Stimulated activated CD8-positive, alpha-beta memory T cell treated with anti-CD3 and anti-CD28 coated beads, Interleukin-12 subunit alpha, Interleukin-12 subunit beta, amount 100 ng/mL, for 4 hours (primary cell): Measurements from ENCODE around the gene ZNF205.

Experiments used
- DNase-seq: peaks from one replicate; pipeline ENCODE4 v3.0.0-alpha.2; 2020; ENCODE audit warnings: low read depth

The ZNF205 gene

GRCh38 chr16:3084969-3085670, 27.3 kb upstream of the ZNF205 start:
- no peak for DNase-seq

GRCh38 chr16:3085868-3086595, 26.4 kb upstream of the ZNF205 start:
- no peak for DNase-seq

GRCh38 chr16:3086596-3087242, 25.7 kb upstream of the ZNF205 start:
- DNase-seq, result no peak

- DNase-seq, result no peak
Measured at GRCh38 chr16:3087243-3088235, 24.8 kb upstream of the ZNF205 start.

GRCh38 chr16:3088450-3088849, 23.9 kb upstream of the ZNF205 start:
- DNase-seq, result no peak

- no peak for DNase-seq
Measured at GRCh38 chr16:3088925-3089716, 23.3 kb upstream of the ZNF205 start.

- no peak for DNase-seq
Measured at GRCh38 chr16:3089717-3090592, 22.4 kb upstream of the ZNF205 start.

GRCh38 chr16:3091551-3091950, 20.8 kb upstream of the ZNF205 start:
- no peak for DNase-seq

GRCh38 chr16:3092501-3092941, 19.9 kb upstream of the ZNF205 start:
- no peak for DNase-seq

- DNase-seq, result no peak
Measured at GRCh38 chr16:3094289-3095027, 17.9 kb upstream of the ZNF205 start.

GRCh38 chr16:3095869-3096268, 16.5 kb upstream of the ZNF205 start:
- peak; percentile 31 for DNase-seq

GRCh38 chr16:3096362-3096761, 16.0 kb upstream of the ZNF205 start:
- DNase-seq, result no peak

- no peak for DNase-seq
Measured at GRCh38 chr16:3097266-3097665, 15.1 kb upstream of the ZNF205 start.

GRCh38 chr16:3098459-3099394, 13.7 kb upstream of the ZNF205 start, which contains the start of gene ZSCAN10:
TSS of gene ZSCAN10 (minus strand) at chr16:3099294. CDS start at chr16:3092937, 6,357 bp downstream.
- DNase-seq, result no peak

- no peak for DNase-seq
Measured at GRCh38 chr16:3099395-3099731, 13.0 kb upstream of the ZNF205 start.

GRCh38 chr16:3099732-3100499, 12.5 kb upstream of the ZNF205 start:
- DNase-seq, result peak; percentile 81
